Right cardiac atrium (tissue), 5 donors: Measurements from ENCODE around the gene BSG. TPM values are rescaled to one million over a fixed set of nuclear protein-coding genes. Genes with fewer than 3 reads are reported as not detected.
"Not testable (repeated sequence)": the region's sequence is repeated elsewhere in the genome, so short reads cannot be mapped to it uniquely, and the experiment has no call there.

ENCODE experiments used
- ATAC-seq, 2 donors: fragments of 200-7000 bp; cut with Tn5 transposase; one replicate each; pipeline versions ENCODE4 v1.8.0 to v1.9.1; 2020; ENCODE audit warnings: moderate library complexity in 2 of 2, mild to moderate bottlenecking in 1 of 2
- DNase-seq, 3 donors: peaks; one replicate each; pipeline ENCODE4 v3.0.0-alpha.2; 2020
- H3K27ac ChIP-seq: one replicate; pipeline ENCODE4 v1.5.1; 2013; ENCODE audit warnings: mild to moderate bottlenecking, low read length, control low read depth, moderate library complexity
- H3K27me3 ChIP-seq: one replicate; pipeline ENCODE4 v1.6.1; 2013; ENCODE audit not compliant: control insufficient read depth, insufficient read depth
- H3K4me1 ChIP-seq: one replicate; pipeline ENCODE4 v1.6.1; 2013; ENCODE audit warnings: low read length; ENCODE audit not compliant: control insufficient read depth, insufficient read depth
- H3K4me3 ChIP-seq: one replicate; pipeline ENCODE4 v1.5.1; 2013; ENCODE audit warnings: low read length, control low read depth
- H3K9me3 ChIP-seq: one replicate; pipeline ENCODE4 v1.6.1; 2013; ENCODE audit warnings: low read length; ENCODE audit not compliant: control insufficient read depth
- WGBS: extraction: QIAGEN DNeasy Blood & Tissue Kit; methylation state at CpG from one replicate; pipeline ENCODE4 v1.1.7; 2013; 5-methylcytosine and 5-hydroxymethylcytosine counted together
- intact Hi-C, 4 donors: fragments of 100-400 bp; cut with DNase I; formaldehyde crosslinking; loops; one replicate each; pipeline versions ENCODE4 v1.11.0 to v1.14.0; 2022 to 2023
- polyA plus RNA-seq: library from polyadenylated mRNA; stranded (reverse); fragments of 200-250 nt; gene quantifications from one replicate; pipeline ENCODE4 v1.2.3, GENCODE V29; 2013
- total RNA-seq, 4 donors: library from RNA; stranded (reverse); fragmentation: NEBNext Ultra II Directional; extraction: Animal tissue kit (Norgen Biotek cat#: 25700); gene quantifications; one replicate each; pipeline ENCODE4 v1.2.1, GENCODE V29; 2021
- donor health status: healthy with polysubstance abuse.
- donor health status: DM: no; HTN: yes; CAD: no.
- donor health status: DM: no; HTN: no; CAD: no.
- donor health status: DM: no; HTN: yes; CAD: no; lungs with severe emphysema.
- donor health status: DM: yes; HTN: yes; CAD: no.

BSG gene
- total and polyA plus RNA-seq, 5 donors: 1,142 to 1,705 (median 1,380) TPM

DNA sequence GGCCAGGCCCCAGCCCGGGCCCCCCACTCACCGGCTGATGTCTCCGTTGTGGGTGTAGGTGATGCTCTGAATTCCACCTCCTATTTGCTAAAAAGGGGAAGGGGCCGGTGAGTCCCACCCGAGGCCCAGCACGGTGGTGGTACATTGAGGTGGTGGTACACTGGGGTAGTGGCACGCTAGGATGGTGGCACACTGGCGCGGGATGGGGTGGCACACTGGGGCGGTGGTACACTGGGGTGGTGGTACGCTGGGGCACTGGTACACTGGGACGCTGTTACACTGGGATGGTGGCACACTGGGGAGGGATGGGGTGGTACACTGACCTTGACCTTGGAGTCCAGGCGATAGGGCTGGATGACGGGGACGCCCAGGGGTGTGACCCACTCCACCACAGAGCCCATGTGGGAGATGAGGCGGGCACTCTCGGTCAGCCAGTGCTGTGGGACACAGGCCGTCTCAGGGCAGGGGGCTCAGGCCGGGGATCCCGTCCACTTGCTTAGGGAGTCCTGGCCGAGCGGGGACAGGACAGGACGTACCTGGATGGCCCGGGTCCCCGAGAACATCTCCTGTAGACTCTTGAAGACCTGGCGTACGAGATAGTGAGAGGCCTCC lies 46.4 kb downstream of the BSG start:
- intact Hi-C loops: no loop called here
- Histone ChIP-seq H3K4me1 (no peaks in the 10 kb centered on the region), H3K4me3 (no peak overlapping the region), H3K27me3 (no peaks in the 10 kb centered on the region), H3K27ac (no peak overlapping the region), H3K9me3 (no peaks in the 10 kb centered on the region)
- WGBS: 94% methylated on average over 27 of the region's 27 CpGs
- peak in 1 of 3 donors; percentile 39 for DNase-seq
- no peak for ATAC-seq

DNA sequence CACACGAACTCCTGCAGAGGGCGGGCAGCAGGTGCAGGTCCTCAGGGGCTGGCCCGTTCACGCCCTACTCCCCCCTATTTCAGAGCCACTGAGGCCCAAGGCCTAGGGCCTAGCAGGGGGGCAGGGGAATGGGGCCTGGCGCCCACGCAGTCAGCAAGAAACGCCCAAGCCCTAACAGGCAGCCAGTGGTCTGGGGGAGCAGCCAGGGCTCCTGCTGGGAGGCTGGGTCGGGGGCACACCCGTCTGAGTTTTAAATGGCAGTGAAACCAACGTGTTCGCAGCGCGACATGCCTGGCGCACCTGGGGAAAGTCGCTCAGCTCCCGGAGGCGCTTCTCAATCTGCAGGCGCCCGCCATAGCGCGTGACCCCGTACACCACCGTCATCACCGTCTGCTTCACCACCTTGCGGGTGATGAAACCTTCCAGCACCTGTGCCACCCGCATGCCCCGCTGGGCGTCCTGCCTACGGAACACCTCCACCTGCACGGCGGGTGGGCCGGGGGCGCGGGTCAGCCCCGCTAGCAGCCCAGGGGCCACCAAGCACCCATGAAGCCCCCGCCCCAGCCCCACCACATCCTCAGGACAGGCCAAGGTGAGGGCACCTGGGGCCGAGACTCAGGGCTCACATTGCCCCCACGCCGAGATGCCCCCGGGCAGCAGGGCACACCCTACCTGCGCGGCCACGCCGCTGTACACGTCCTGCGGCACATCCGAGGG lies 47.0 kb downstream of the BSG start:
- Histone ChIP-seq H3K27ac (no peak overlapping the region), H3K9me3 (no peaks in the 10 kb centered on the region), H3K27me3 (no peaks in the 10 kb centered on the region), H3K4me3 (no peak overlapping the region), H3K4me1 (no peaks in the 10 kb centered on the region)
- intact Hi-C loops: no loop called here
- peak in 2 of 3 donors; percentile 44 to 49 for DNase-seq
- WGBS: 95% methylated on average over 47 of the region's 47 CpGs
- no peak for ATAC-seq

DNA sequence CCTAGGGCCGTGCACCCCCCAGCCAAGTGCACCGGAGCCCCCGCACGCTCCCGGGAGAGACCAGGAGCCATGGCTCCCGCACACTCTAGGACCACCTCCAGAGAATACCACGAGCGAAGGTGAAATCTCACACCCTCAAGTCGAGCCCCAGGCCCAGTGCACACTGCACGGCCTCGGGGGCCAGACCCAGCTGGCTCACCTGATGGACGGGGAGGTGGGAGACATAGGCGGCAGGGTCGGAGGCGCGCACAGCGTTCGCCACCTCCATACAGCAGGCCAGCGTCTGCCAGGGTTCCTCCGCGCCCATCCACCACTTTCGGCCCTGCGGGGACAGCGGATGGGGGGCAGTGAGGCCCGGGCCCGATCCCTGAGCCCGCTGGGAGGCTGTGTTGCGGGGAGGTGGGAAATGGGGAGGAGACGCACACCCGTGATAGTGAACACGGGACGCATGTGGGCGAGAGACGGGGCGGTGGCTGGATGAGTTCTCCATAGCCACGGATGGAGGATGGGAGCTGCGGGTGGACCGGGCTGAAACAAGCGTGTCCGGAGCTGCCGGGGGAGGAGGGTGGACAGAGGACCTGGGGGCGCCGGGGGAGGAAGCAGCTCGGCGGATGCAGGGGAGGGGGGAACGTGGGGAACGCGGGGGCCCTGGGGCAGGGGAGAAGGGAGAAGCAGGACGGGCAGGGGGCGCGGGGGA lies 47.9 kb downstream of the BSG start:
- DNase-seq: peak in 1 of 3 donors; percentile 44
- H3K27ac ChIP-seq: no peak overlapping the region
- intact Hi-C loops: no loop called here
- no peak overlapping the region for H3K4me3 ChIP-seq
- WGBS: 93% methylated on average over 51 of the region's 51 CpGs
- ATAC-seq: no peak
- H3K27me3 ChIP-seq: no peaks in the 10 kb centered on the region
- no peaks in the 10 kb centered on the region for H3K9me3 ChIP-seq
- no peaks in the 10 kb centered on the region for H3K4me1 ChIP-seq

DNA sequence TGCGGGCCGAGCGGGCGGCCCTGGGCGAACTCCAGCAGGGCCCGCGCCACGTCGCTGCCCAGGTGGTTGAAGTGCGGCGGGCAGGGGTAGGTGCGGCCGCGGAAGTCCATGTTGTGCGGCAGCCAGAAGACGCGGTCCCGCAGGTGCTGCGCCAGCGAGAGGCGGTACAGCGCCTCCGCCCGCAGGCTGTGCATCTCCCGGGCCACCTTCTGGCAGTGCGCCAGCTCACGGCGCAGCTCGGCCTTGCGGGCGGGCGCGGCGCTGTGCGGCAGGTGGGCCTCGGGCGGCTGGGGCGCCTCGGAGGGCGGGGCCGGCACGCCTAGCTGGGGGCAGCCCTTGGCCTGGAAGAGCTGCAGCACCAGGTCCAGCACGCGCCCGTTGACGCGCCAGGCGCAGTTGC lies 48.8 kb downstream of the BSG start:
- H3K9me3 ChIP-seq, H3K27ac ChIP-seq, intact Hi-C loops, H3K4me3 ChIP-seq, H3K27me3 ChIP-seq, H3K4me1 ChIP-seq, ATAC-seq: not testable (repeated sequence)
- peak in 1 of 3 donors; percentile 54 for DNase-seq
- 98% methylated on average over 48 of the region's 48 CpGs for WGBS

DNA sequence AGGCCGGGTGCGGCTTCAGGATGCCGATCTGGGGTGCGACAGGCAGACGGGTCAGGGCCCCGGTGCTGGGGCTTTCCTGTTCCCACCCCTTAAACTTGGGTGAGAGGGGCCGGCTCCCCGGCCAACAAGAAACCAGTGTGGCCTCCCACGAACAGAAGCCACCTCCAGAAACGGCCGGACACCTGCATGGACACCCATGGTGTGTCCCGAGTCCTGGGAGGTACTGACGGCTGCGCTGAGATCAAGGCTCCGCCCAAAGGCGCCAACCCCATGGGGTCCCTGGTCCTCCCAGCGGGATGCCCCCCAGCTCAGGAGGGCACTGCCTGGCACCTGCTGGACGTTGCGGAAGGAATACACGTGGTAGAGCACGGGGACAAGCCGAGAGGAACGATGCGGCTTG lies 49.4 kb downstream of the BSG start:
- peak in 1 of 3 donors; percentile 41 for DNase-seq
- no peak for ATAC-seq
- Histone ChIP-seq H3K27me3 (no peaks in the 10 kb centered on the region), H3K4me3 (no peak overlapping the region), H3K4me1 (no peaks in the 10 kb centered on the region), H3K9me3 (no peaks in the 10 kb centered on the region), H3K27ac (no peak overlapping the region)
- intact Hi-C loops: no loop called here
- 92% methylated on average over 24 of the region's 24 CpGs for WGBS

DNA sequence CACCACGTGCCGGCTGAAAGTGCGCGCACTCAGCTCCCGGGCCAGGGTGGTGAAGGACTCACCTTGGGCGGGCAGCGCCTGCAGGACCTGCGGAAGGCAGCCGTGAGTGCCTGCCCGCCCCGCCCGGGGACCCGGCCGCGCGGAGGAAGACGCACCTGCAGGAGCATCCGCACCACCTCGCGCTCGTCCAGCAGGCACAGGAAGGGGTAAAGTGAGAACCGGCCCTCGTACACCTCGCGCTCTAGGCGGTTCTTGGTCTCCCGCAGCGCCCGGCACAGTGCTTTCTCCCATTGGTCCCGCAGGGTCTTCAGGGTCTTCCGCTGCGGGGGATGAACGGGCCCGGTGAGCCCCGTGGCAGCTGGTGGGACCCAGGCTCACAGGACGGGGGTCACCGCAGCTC lies 50.3 kb downstream of the BSG start:
- ATAC-seq (no peak), DNase-seq (no peak)
- Histone ChIP-seq H3K9me3 (no peaks in the 10 kb centered on the region), H3K27me3 (no peaks in the 10 kb centered on the region), H3K4me1 (no peaks in the 10 kb centered on the region), H3K4me3 (no peak overlapping the region), H3K27ac (no peak overlapping the region)
- WGBS: 96% methylated on average over 37 of the region's 37 CpGs
- intact Hi-C loops: no loop called here

DNA sequence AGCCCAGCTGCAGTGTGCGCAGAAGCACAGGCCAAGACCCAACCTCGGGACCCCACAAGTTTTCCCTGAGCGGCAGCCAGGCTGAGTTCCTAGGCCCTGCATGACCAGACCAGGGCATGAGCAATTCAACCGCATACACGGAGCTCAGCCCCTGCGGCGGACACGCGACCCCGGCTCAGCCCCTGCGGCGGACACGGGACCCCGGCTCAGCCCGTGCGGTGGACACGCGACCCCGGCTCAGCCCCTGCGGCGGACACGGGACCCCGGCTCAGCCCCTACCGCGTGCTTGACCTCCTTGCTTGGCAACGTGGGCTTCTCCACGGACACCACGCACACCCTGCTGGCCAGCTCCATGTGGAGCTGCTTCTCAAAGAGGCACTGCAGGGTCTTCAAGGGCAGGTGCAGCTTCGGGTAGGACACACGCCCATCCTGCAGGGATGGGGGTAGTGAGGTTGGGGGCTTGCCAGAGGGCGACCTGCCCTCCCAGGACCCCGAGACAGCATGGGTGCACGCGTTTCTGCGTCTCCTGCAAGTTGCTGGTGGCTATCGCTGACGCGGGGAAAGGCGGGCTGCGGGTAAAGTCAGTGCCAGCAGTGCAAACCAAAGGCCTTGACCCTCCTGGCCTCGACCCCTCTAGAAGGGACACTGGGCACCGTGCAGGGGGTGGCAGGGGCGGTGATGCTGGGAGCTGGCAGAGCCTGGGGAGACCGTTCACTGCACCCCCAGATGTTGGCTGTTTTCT lies 51.0 kb downstream of the BSG start:
- WGBS: 93% methylated on average over 44 of the region's 44 CpGs
- no peak overlapping the region for H3K27ac ChIP-seq
- no peaks in the 10 kb centered on the region for H3K27me3 ChIP-seq
- ATAC-seq (no peak), DNase-seq (no peak)
- no peaks in the 10 kb centered on the region for H3K4me1 ChIP-seq
- no peak overlapping the region for H3K4me3 ChIP-seq
- intact Hi-C loops: no loop called here
- H3K9me3 ChIP-seq: no peaks in the 10 kb centered on the region

DNA sequence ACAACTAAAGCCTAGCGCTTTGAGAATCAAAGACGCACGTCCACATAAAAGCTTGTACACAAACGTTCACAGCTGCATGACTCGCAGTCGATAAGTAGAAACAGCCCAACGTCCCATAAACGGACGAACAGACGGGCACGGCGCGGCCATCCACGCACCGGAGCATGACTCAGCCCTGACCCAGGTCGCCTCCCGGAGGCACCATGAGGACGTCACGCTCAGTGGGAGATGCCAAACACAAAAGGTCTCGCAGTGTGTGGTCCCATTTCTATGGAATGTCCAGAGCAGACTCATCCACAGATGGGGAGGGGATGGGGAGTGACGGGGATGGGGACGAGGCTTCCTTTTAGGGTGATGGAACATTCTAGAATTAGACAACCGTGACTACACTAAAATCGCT lies 51.6 kb downstream of the BSG start:
- no peak overlapping the region for H3K4me3 ChIP-seq
- intact Hi-C loops: no loop called here
- 76% methylated on average over 24 of the region's 24 CpGs for WGBS
- ATAC-seq: no peak
- no peaks in the 10 kb centered on the region for H3K27me3 ChIP-seq
- no peak for DNase-seq
- no peaks in the 10 kb centered on the region for H3K9me3 ChIP-seq
- no peaks in the 10 kb centered on the region for H3K4me1 ChIP-seq
- H3K27ac ChIP-seq: no peak overlapping the region

DNA sequence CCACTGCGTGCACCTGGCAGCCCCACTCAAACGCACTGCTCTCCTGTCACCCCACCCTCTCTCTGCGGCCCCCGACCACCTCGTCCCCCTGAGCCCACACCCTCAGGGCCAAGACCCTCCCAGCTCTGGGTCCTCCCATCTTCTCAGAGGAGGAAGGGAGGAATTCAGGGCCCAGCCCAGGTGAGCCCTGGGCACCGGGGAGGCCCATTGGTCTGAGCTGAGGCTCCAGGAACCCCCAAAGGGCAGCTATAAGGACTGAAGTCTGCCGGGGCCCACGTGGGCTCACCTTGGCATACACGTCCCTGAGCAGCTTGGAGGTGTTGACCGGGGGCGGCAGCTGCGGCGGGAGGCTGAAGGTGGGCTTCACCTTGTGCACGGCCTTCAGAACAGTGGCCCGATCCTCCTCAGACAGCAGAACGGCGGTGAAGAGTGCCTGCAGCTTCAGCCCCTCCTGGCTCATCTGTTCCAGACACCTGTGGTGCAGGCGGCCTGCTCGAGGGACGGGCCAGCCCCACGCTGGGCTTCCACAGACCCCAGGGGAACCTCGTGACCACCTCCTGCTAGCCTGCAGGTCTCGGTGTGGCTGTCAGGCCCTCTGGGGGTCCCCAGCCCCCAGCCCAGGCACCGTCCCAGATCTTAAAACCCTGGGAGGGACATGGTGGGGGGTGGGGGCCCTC lies 52.2 kb downstream of the BSG start:
- no peaks in the 10 kb centered on the region for H3K9me3 ChIP-seq
- H3K4me3 ChIP-seq: no peak overlapping the region
- H3K27ac ChIP-seq: no peak overlapping the region
- intact Hi-C loops: no loop called here
- no peaks in the 10 kb centered on the region for H3K27me3 ChIP-seq
- peak in 1 of 3 donors; percentile 42 for DNase-seq
- no peaks in the 10 kb centered on the region for H3K4me1 ChIP-seq
- WGBS: 90% methylated on average over 24 of the region's 24 CpGs
- ATAC-seq: no peak

DNA sequence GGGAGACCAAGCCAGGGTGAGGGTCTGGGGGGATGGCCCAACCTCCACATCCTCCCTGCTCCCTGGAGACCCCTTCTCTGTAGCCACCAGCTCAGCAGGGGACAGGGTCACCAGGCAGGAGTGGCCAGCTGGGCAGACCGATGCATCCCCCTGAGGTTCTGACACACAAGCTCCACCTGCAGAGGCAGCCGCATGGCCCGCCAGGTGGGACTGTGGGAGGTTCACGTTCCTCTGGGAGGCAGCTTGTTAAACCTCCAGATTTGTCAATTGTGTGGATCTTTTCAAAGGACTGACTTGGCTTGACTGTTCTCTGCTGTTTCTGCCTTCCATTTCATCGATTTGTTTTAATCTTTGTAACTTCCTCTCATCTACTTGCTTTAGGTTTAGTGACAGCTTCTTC lies 52.9 kb downstream of the BSG start:
- DNase-seq: no peak
- 88% methylated on average over 5 of the region's 5 CpGs for WGBS
- no peaks in the 10 kb centered on the region for H3K9me3 ChIP-seq

More for the DNA sequence above, 52.9 kb downstream of the BSG start:
- ATAC-seq: no peak
- no peaks in the 10 kb centered on the region for H3K4me1 ChIP-seq
- intact Hi-C loops: no loop called here
- H3K4me3 ChIP-seq: no peak overlapping the region
- H3K27ac ChIP-seq: no peak overlapping the region
- no peaks in the 10 kb centered on the region for H3K27me3 ChIP-seq
